T-helper 2 cell (primary cell): ENCODE measurements around the gene KRT76.
"Not testable (repeated sequence)": the region's sequence is repeated elsewhere in the genome, so short reads cannot be mapped to it uniquely, and the experiment has no call there.

Source experiments
- DNase-seq, 5 experiments: peaks; one replicate each; pipeline versions ENCODE4 v3.0.0 to v3.0.0-alpha.2; 2012 to 2022

Gene KRT76

DNA sequence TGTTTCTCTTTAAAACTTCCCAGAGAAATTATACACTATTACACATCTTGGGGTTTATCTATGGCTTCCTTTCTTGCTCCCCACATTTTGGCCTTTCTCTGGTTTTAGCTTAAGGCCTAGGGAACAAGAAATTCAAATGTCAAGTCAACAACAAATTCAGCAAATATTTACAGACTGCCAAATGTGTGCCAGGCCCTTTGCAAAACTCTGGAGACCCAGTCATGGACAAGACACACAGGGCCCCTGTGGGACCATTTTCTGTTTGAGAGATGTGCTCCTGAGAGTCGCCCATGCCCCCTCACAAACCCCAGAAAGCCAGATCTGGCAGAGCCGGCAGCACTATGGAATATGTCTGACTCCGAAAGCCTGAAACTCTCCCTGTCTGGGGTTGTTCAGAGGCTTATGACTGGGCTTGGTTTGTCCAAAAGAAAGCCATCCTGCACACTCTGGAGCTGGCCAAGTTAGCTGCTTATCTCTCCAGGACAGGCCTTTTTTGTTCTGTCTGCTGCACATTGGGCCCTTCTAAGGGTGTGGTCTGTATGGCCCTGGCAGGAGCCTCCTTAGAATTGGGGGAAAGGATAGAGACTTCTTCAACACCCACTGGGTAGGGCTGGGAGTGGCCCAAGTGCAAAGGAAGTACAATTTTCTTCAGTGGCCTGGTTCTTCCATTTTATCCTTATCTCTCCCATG is 19.8 kb upstream of the KRT76 start:
- no peak for DNase-seq

DNA sequence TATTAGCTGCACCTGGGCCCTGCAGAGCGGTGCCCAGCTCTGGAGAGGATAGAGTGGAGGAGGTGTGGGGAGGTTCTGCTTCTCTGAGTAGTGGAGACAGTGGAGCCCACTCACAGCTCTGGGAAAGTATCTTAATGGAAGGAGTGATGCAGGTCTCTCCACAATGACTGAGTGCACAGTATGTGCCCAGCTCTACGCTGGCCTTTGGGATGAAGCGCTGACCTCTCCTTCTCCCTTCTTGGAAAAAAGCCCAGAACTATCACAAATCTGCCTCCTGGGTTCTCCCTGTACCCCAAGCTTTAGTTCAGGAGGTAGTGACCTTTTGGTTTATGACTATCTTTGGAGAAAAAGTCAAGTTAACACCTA is 19.3 kb upstream of the KRT76 start:
- no peak for DNase-seq

DNA sequence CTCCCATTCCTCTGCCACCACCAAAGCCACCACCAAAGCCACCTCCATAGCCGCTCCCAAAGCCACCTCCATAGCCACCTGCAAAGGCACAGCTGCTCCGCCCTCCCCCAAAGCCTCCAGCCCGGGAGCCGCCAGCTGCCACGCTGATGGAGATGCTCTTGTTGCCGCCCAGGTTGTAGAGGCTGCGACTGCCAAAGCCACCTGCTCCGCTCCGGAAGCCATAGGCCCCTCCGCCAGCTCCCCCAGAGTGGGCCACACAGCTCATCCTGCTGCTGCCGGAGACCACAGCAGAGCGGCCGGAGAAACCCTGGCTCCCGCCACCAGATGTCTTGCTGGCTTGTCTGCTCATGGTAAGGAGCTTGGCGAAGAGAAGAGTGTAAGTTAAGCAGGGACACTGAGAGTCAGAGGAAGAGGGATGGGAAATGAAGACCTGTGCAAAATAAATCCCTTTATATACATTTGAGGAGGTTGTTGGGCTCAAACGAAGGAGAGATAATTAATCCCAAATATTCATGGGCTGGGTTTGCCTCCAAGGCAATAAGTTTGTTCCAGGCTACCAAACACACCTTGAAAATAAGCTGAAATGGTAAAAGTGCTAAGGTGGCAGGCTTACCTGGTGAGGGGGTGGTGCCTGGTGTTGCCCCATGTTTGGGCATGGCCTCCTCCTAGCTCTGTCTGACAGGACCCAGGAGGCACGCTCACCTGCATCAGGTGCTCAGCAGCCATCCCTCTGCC is 18.7 kb upstream of the KRT76 start, which contains the start of gene KRT3:
Gene KRT3, minus strand, starts transcription at position 424 of the 735 bp plus-strand sequence. Its CDS starts 75 bp downstream, at position 349.
- DNase-seq, result no peak

DNA sequence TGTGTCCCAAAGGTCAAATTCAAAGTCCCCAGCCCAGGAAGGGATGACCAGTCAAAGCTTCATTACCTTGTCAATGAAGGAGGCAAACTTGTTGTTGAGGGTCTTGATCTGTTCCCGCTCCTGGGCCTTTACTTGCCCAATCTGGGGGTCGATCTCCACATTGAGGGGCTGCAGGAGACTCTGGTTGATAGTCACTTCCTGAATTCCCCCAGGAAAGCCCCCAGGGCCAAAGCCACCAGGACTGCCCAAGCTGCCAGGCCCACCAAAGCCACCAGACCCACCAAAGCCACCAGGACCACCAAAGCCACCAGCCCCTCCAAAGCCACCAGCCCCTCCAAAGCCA is 18.2 kb upstream of the KRT76 start:
- not testable (repeated sequence) for DNase-seq

DNA sequence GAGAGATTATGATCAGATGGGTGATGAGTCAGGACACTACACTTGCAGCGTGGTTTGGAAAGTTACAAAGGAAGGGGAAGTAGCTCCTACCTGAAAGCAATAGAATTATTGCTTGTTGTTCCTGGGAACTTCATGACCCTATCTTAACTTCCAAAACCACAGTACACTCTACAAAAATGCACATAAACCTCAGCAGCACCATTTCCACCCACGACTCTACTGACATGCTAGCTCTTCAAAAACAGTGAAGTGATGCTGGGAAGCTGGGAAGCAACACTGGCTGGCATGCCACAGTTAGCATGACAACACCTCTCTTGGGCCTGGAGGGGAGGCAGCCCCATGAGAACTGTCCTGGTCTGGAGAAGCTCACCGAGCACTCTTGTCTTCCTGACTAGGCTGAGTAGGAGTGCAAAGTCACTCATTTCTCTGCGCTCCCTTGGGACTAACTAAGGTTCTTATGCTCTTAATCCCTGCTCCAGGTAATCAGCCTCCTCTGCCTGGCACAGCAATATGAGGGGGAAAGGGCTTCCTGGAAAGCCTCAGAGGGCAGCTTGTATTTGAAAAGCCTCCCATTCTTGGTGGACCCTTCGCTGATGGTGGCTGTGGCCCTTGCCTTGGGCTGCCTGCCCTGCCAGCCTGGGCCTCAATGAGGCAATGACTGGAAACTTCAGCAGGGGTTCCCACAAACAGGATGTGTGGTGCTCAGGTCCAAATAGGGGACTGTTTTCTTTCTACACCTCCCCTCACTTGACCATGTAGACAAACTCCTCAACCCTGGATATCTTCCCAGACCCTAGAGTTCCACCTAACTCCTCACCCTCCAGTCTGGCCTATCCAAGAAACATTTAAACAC is 17.6 kb upstream of the KRT76 start:
- DNase-seq, result peak in 1 of 5 experiments; percentile 45

DNA sequence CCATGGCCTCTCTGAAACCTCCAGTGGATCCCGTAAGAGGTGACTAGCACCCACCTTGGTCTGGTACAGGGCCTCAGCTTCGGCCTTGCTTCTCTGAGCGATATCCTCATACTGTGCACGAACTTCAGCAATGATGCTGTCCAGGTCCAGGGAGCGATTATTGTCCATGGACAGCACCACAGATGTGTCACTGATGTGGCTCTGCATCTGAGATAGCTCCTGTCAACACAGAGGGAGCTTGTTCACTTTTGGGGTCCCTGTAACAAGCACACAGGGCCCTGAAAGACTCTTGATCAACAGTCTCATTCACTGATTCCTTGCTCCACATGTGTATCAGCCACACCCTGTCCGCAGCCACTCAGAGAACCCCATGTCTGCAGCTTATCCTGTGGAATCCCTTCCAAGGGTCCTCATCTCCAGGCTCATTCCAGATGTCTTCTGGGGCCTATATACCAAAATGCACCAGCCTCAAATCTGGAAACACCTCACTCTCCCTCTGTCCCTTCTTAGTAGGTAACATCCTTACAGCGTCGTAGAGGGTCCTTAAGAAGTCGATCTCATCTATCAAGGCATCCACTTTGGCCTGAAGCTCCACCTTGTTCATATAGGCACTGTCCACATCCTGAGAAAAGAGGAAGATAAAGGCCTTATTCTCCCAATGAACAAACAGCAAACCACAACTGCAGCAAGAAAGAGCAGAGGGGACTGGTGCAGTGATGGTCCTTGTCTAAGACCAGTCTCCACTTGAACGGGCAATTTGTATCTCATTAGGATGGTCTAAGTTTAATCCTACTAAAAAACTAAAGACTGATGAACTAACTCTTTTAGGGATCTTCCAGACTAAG is 15.3 kb upstream of the KRT76 start:
- no peak for DNase-seq

DNA sequence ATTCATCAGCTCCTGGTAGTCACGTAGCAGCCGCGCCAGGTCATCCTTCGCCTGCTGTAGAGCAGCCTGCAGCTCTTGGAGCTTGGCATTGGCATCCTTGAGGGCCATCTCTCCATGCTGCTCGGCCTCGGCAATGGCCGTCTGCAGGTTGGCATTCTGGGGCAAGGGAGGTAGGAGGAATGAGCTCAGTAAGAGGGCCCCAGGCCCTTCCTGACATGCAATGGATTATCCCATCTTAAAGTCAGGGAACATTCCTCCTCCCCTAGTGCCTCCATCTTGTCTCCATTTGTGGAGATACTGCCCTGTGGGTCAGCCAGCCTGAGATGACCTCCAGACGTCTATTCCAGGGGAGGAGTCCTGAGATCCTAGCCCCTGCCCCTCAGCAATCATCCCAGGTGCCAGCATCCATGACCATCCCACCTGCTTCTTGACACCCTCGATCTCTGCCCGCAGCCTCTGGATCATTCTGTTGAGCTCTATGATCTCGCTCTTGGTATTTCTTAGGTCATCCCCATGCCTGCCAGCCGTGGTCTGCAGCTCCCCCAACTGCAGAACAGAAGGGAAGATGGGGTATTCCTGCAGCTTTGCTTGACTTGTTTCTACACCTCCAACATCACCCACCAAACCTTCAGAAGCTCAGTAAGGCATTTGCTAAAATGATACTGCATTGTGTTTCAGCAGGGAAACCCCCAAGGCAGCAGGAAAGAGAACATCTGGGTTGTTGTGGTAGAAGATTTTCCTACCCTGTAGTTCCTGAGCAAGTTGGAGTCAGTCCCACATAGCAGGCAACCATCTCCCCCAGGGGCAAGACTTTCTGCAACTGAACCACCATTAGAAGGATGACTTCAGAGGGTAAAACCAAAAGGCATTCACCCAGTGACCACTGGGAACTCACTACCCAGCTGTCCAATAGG is 14.4 kb upstream of the KRT76 start:
- no peak for DNase-seq

DNA sequence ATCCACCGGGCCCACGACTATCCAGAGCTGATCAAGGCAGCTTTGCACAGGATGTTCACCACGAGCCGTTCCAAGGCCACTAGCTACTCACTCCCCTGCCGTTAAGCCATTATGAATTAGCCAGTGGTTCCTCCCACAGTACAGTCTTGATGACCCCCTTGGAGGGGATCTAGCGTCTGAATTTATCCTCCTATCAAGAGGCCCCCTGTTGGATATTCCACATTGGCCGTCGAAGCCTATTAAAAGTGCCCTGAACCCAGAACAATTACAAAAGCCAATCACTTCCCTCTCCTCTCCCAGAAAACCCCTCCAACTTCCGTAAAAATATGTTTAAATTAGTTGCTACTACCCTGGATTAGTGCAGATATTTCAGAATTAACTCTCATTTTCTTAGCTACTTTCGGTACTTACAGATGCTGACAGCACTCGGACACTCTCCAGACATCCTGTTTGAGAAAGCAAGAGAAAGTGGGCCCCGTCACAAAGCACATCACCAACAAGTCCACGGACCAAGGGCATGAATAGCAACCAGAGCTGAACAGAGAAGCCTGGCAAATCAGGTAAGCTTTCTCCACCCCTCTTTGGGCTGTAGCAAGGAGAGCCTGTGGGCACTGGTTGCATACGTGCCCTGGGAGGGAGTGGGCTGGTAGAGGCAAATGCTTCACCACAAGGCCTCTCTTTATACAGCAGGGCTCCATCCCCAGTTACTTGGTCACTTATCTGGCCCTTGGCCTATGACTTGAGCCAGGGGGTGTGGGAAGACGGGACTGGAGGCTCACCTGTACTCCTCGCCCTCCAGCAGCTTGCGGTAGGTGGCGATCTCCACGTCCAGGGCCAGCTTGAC is 13.5 kb upstream of the KRT76 start:
- no peak for DNase-seq

DNA sequence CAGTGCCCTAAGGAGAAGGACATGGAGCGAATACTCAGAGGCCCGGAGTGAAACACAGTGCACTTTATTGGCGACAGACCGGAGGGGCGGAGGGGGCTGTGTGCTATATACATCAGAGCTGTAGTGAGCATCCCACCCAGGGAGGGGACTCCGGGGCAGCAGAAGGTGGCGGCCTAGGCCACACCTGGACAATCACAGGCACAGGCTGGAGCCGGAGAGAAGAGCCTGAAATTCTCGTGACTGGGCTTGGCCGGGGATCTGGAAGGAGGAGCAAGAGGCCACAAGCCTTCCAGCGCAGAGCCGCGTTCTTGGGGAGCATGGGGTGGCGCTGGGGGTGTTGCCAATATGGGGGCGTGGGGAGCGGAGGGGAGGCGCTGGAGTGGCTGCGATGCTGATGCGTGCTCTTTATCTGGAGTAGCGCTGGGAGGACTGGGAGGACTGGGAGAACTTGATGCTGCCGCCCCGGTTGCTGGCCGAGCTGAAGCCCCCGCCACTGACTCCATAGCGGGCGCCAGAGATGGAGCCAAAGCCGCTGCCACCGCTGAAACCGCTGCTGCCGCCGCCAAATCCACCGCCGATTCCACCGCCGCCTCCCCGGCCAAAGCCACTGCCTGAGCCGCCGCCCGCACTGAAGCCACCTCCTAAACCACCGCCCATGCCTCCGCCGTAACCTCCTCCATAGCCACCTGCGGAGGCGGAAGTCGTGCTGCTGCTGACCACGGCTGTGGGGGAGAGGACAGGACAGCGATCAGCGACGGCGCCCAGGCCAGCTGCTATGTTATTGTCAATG is 12.7 kb upstream of the KRT76 start:
- peak in 1 of 5 experiments; percentile 34 for DNase-seq

DNA sequence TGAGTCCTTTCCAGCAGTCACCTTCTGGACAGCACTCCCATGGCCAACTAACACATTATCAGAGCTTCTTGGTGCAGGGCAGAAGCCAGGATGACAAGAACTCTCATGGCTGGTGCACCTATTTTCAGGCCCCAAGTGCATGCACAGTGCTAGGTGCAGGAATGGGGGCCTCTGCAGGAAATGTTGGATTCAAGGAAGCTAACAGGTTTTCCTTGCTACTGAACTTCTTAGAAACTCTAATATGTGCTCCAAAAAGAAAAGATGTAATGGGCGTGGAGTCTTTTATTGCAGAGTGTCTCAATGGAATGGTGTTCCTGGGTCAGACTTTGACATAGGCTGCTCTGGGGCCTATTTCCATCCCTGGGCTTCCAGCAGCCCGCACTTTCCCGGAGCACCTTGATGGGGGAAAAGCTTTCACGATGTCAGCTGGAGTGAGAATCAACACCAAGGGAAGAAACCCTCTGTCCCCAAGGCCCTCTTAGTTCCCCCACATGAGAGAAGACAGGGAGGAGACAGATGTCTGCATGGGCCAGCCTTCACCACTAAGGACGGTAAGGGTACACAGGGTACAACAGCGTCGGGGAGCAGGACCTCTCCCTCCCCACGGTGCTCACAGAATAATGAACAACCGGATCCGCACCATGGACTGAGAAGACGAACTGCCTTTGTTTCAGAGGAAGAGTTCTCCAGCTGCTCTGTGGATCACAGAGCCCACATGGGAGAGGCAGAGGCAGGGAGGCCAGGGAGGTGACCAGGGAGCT is 11.9 kb upstream of the KRT76 start:
- DNase-seq, result no peak

DNA sequence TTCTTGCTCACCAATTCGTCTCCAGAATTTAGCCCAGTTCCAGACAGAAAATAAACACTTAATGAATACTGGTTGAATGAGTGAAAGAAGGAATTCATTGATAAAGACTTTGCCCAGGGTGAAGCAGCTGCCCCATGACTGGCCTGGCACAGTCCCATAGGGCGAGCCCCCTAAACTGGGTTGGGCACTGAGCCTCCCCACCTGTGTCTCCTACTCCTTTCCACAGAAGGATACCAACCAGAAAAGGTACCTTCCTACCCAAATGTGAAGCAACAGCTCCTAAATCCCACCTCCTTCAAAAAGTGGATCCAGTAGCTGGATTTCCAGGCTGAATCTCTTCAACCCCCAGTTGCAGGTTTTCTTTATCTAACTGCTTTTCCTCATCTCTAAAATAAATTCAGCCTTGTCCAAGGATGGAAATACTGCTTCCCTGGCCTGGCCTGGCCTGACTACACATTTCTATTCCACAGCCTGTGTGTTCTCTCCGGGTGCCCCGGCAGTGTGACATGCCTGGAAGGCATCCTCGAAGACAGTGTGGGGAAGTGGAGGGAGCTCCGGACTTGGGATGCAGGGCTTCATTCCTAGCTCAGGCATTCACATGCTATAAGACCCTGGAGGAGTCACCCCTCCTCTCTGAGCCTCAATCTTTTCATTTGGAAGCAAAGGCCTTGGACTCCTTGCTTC is 11.2 kb upstream of the KRT76 start:
- no peak for DNase-seq

DNA sequence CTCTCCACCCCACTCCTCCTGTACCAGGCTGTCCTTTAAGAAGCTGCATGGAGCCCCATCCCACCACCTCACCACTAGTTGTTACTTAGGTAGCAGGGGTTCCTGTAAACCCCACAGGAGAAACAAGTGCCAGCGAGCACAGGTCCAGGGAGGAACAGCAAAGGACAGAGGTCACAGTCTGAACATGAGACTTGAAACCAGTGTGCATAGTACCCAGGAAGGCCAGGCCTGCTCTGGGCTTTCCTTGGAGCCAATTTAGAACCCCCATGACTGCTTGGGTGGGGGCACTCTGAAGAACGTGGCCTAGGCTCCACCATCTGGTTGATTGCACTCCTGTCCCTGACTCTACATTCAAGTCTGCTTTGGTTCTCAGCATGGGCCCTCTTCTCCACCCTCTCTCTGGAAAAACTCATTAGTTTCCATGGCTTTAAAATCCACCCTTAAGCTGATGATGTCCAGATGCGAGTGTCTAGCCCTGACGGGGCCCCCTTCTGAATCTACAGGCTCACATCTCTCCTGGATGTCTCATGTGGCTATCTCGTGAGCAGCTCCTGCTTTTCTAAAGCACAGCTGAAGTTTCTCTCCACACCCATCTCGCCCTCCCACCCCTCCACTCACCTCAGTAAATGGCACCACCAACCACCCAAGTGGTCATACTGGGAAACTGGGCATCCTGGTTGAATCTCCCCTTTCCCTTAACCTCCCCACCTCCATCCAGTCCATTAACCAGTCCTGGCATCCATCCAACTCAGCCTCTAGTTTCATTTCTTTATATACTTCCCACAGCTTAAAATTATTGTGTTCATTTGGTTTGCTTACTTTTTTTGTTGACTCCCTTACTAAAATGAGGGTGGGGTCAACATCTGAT is 10.4 kb upstream of the KRT76 start:
- no peak for DNase-seq

DNA sequence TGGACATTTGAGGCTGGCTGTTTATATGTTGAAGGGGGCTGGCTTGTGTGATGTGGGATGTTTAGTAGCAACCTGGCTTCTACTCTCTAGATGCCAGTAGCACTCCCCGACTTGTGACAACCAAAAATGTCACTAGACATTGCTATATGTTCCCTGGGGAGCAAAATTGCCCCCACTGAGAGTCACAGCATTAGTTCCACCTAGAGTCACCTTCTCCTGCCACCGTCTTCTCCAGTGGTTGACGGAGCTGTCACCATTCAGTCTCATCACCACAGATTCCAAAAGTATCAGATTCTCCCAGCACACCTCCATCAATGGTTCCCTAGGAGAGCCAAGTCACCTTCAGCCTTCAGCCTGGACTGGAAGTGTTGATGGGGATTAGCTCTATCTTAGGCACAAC is 7.8 kb upstream of the KRT76 start:
- DNase-seq, result no peak

DNA sequence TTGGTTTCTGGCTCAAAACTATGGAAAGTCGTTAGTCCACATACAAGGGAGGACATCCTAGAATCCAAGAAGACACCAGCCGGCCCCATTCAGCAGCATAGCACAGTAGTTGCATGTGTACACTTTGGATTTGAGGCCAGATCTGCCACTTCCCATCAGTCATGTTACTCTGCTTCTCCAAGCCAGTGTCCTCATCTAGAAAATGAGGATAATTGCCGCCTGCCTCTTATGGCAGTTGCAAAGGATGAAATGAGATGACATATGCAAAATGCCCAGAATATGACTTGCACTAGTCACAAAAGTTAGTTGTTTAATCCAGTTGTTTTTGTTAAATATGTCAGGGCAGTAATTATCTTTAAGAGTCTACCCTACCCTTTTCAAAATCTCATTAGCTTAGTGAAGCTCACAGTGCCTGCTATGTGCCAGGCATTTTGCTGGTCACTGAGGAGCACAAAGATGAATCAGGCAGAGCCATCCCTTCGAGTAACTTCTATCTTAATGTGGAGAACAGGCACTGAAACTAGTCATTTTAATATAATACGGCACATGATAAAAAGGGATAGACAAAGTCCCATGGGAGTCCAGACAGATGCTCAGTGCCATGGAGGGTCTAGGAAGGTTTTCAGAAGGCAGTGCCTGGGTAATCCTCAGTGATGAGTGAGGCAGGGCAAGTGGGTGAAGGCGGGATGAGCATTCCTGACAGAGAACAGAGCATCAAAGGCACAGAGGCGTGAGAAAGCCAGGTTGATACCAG is 6.6 kb upstream of the KRT76 start:
- DNase-seq, result no peak

DNA sequence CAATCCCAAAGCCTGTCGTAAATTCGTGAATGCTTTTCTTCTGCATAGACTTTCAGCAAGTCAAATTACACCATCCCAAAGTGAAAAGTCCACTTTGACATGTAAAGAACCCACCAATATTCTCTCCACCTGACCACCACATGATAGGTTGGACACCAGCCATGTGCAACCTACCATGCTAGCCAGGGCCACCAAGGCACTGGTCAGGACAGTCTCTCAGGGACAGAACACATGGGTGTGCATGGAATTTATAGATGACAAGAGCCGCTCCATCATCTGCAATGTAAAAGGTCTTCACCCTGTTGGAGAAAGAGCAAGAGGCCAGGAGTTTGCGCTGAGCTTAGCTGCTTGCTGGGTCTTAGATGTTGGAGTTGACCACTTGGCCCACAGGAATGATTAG is 5.4 kb upstream of the KRT76 start:
- no peak for DNase-seq

DNA sequence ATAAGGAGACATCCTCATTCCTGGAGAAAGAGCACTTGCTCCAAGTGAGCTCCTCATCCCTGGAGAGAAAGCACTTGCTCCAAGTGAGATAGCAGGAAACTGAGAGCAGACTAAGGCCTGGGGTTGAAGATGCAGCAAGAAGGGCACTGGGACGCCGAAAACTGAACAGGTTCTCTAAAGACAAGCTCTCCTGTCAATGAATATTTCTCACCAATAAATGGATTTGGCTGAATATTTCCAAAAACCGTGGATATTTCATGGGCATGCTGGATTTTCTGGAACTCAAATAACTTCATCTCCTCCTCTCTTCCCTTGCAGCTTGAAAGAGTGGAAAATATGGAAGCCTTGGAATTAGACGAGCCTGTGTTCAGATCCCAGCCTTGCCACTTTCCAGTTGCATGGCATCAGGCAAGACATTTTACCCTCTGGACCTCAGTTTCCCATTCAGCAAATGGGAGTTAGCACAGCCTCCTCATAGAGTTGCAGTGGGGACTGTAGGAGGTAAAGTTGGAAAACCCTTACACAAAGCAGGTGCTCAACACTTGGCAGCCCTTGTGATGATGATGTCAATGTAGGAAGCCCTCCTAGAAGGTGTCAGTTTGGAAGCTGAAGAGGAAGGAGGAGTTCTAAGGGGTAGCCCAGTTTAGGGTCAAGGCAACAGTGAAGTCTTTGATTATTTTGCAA is 4.4 kb upstream of the KRT76 start:
- no peak for DNase-seq
